ENCODE results near the gene PRLH. TPM values are rescaled to one million over a fixed set of nuclear protein-coding genes. Genes with fewer than 3 reads are reported as not detected.

The PRLH gene
- total and polyA plus RNA-seq, 2 of the 13 experiments (the other 11 are each of a cell fraction or from before 2014, with no cell fraction given), result not detected

- TF ChIP-seq, protein P1, sequence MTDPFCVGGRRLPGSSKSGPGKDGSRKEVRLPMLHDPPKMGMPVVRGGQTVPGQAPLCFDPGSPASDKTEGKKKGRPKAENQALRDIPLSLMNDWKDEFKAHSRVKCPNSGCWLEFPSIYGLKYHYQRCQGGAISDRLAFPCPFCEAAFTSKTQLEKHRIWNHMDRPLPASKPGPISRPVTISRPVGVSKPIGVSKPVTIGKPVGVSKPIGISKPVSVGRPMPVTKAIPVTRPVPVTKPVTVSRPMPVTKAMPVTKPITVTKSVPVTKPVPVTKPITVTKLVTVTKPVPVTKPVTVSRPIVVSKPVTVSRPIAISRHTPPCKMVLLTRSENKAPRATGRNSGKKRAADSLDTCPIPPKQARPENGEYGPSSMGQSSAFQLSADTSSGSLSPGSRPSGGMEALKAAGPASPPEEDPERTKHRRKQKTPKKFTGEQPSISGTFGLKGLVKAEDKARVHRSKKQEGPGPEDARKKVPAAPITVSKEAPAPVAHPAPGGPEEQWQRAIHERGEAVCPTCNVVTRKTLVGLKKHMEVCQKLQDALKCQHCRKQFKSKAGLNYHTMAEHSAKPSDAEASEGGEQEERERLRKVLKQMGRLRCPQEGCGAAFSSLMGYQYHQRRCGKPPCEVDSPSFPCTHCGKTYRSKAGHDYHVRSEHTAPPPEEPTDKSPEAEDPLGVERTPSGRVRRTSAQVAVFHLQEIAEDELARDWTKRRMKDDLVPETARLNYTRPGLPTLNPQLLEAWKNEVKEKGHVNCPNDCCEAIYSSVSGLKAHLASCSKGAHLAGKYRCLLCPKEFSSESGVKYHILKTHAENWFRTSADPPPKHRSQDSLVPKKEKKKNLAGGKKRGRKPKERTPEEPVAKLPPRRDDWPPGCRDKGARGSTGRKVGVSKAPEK (CRISPR knock-in tag; IDR thresholded peaks at IDR 0.05; ENCODE audit: borderline replicate concordance), result peak; percentile 17; the same call in 1 of the 2 replicates
- peak; percentile 32; the same call in 1 of the 2 replicates for TF ChIP-seq ZNF143 (CRISPR knock-in tag; IDR thresholded peaks at IDR 0.05)
- TF ChIP-seq SRSF1 (optimal IDR thresholded peaks at IDR 0.05; ENCODE audit: low read depth, low read length), result peak; percentile 53
- TF ChIP-seq HNRNPK (IDR thresholded peaks at IDR 0.05; ENCODE audit: low read depth, low read length, poor library complexity, severe bottlenecking), result no peak
- no peak for TF ChIP-seq ATF7 (IDR thresholded peaks at IDR 0.05)
- 0 out of 2 replicates have a peak, but pooled peaks have one; percentile 24 for TF ChIP-seq ATF7 (CRISPR knock-in tag; IDR thresholded peaks at IDR 0.05)
- TF ChIP-seq TARDBP (CRISPR knock-in tag; IDR thresholded peaks at IDR 0.05), result 0 out of 2 replicates have a peak, but pooled peaks have one; percentile 38
- no peak for TF ChIP-seq PLRG1 (conservative IDR thresholded peaks at IDR 0.05)
- TF ChIP-seq NBN (conservative IDR thresholded peaks at IDR 0.05), result no peak
- no peak for TF ChIP-seq ZSCAN25 (CRISPR knock-in tag; IDR thresholded peaks at IDR 0.05)
- 0 out of 2 replicates have a peak, but pooled peaks have one; percentile 12 for TF ChIP-seq HBP1 (CRISPR knock-in tag; IDR thresholded peaks at IDR 0.05; ENCODE audit: low read depth)
- peak; percentile 31; the same call in 1 of the 2 replicates for TF ChIP-seq ZFX (CRISPR knock-in tag; IDR thresholded peaks at IDR 0.05; ENCODE audit: low read depth)
- TF ChIP-seq ARNT2 (CRISPR knock-in tag; IDR thresholded peaks at IDR 0.05; ENCODE audit: low read depth), result 0 out of 2 replicates have a peak, but pooled peaks have one; percentile 37
- no peak for TF ChIP-seq ZBTB40 (IDR thresholded peaks at IDR 0.05)
- peak; percentile 33; the same call in 1 of the 2 replicates for TF ChIP-seq ZBTB40 (CRISPR knock-in tag; IDR thresholded peaks at IDR 0.05)
- no peak for TF ChIP-seq ZNF101 (CRISPR knock-in tag; IDR thresholded peaks at IDR 0.05; ENCODE audit: borderline replicate concordance, low read depth)
These were observed 24.9 kb downstream of the PRLH start (continued) for GRCh38 chr2:237591141-237591881.
